ENCODE measurements around the gene CTDSPL2. TPM values are rescaled to one million over a fixed set of nuclear protein-coding genes. Genes with fewer than 3 reads are reported as not detected.

Gene CTDSPL2
- total and polyA plus RNA-seq, 2 experiments from 2014 or later = 42.2 to 86.2 TPM

GRCh38 chr15:44394062-44394461, 33.4 kb upstream of the CTDSPL2 start:
- no peaks in the 10 kb centered on the region for H3K4me1 Mint-ChIP-seq
- Histone ChIP-seq H3F3A (replicated peaks; ENCODE audit: low read depth) (no peaks in the 10 kb centered on the region), H3K79me2 (replicated peaks; ENCODE audit: insufficient read depth) (no peaks in the 10 kb centered on the region; the same call in 1 of the 2 replicates), H3K36me3 (ENCODE audit: insufficient read depth) (no peaks in the 10 kb centered on the region; the same call in 1 of the 2 replicates), H3K27me3 (ENCODE audit: insufficient read depth) (no peaks in the 10 kb centered on the region), H3K9me2 (ENCODE audit: insufficient read depth) (no peaks in the 10 kb centered on the region), H3K27ac (ENCODE audit: low read depth) (peak overlapping the region; percentile 34; the same call in 1 of the 2 replicates), H3K4me1 (ENCODE audit: insufficient read depth) (no peaks in the 10 kb centered on the region), H3K4me2 (no peak overlapping the region), H4K20me1 (replicated peaks; ENCODE audit: insufficient read depth) (no peaks in the 10 kb centered on the region), H3K4me3 (no peak overlapping the region), H2AFZ (no peak overlapping the region)
- H3K27ac Mint-ChIP-seq = no peak overlapping the region
- no peak for TF ChIP-seq ZNF462 (CRISPR knock-in tag; IDR thresholded peaks at IDR 0.05)
- no peak for TF ChIP-seq CREB1 (CRISPR knock-in tag; IDR thresholded peaks at IDR 0.05; ENCODE audit: low read depth)
- TF ChIP-seq, protein P1, sequence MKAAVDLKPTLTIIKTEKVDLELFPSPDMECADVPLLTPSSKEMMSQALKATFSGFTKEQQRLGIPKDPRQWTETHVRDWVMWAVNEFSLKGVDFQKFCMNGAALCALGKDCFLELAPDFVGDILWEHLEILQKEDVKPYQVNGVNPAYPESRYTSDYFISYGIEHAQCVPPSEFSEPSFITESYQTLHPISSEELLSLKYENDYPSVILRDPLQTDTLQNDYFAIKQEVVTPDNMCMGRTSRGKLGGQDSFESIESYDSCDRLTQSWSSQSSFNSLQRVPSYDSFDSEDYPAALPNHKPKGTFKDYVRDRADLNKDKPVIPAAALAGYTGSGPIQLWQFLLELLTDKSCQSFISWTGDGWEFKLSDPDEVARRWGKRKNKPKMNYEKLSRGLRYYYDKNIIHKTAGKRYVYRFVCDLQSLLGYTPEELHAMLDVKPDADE (IDR thresholded peaks at IDR 0.05) = no peak
- no peak for TF ChIP-seq NANOG (IDR thresholded peaks at IDR 0.05; ENCODE audit: borderline replicate concordance)
- no peak for TF ChIP-seq POLR2AphosphoS5 (IDR thresholded peaks at IDR 0.05; ENCODE audit: low read depth)
- no peak for TF ChIP-seq ZNF114 (CRISPR knock-in tag; IDR thresholded peaks at IDR 0.05)
- no peak for TF ChIP-seq CTCF (conservative IDR thresholded peaks at IDR 0.05; ENCODE audit: low read depth in 2 of 2)
- TF ChIP-seq, protein P2, sequence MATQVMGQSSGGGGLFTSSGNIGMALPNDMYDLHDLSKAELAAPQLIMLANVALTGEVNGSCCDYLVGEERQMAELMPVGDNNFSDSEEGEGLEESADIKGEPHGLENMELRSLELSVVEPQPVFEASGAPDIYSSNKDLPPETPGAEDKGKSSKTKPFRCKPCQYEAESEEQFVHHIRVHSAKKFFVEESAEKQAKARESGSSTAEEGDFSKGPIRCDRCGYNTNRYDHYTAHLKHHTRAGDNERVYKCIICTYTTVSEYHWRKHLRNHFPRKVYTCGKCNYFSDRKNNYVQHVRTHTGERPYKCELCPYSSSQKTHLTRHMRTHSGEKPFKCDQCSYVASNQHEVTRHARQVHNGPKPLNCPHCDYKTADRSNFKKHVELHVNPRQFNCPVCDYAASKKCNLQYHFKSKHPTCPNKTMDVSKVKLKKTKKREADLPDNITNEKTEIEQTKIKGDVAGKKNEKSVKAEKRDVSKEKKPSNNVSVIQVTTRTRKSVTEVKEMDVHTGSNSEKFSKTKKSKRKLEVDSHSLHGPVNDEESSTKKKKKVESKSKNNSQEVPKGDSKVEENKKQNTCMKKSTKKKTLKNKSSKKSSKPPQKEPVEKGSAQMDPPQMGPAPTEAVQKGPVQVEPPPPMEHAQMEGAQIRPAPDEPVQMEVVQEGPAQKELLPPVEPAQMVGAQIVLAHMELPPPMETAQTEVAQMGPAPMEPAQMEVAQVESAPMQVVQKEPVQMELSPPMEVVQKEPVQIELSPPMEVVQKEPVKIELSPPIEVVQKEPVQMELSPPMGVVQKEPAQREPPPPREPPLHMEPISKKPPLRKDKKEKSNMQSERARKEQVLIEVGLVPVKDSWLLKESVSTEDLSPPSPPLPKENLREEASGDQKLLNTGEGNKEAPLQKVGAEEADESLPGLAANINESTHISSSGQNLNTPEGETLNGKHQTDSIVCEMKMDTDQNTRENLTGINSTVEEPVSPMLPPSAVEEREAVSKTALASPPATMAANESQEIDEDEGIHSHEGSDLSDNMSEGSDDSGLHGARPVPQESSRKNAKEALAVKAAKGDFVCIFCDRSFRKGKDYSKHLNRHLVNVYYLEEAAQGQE (IDR thresholded peaks at IDR 0.05; ENCODE audit: unreplicated experiment) = no peak
- no peak for TF ChIP-seq EZH2phosphoT487 (IDR thresholded peaks at IDR 0.05; ENCODE audit: unreplicated experiment)
- TF ChIP-seq EZH2 (IDR thresholded peaks at IDR 0.05; ENCODE audit: low read depth, unreplicated experiment) = no peak
- no peaks in the 10 kb centered on the region for H3K27me3 Mint-ChIP-seq (ENCODE audit: insufficient read depth, low read depth, poor library complexity)
- H3K36me3 Mint-ChIP-seq (ENCODE audit: low read depth) = peaks cover 3% of the 10 kb centered on the region; the same call in 1 of the 3 replicates
- H3K4me3 Mint-ChIP-seq = no peak overlapping the region
- H3K9me3 Mint-ChIP-seq = no peaks in the 10 kb centered on the region
- no peak for ATAC-seq
- no peak for DNase-seq (ENCODE audit: low spot score)
